Kidney (tissue), 14 donors: Measurements from ENCODE around the gene HLA-DPB1. TPM values are rescaled to one million over a fixed set of nuclear protein-coding genes. Genes with fewer than 3 reads are reported as not detected.

Experiments
- DNase-seq, 5 donors: peaks; one replicate each; pipeline ENCODE4 v3.0.0-alpha.2; 2013 to 2020
- FAIRE-seq: peaks from 2 replicates; lab custom pipeline; 2012; peaks lifted over from hg19 to GRCh38; lab: Jason Lieb, UNC
- H3K27ac ChIP-seq, 2 donors: one replicate each; pipeline ENCODE4 v1.7.0; 2013; ENCODE audit warnings: low read depth in 2 of 2, low read length in 2 of 2, inconsistent platforms in 1 of 2
- H3K27me3 ChIP-seq: one replicate; pipeline ENCODE4 v1.7.1; 2013; ENCODE audit warnings: low read length, inconsistent platforms; ENCODE audit not compliant: control insufficient read depth, insufficient read depth
- H3K36me3 ChIP-seq, 3 donors: one replicate each; pipeline versions ENCODE4 v1.7.0 to v1.7.1; 2013; ENCODE audit warnings: low read length in 3 of 3, control low read depth in 1 of 3, inconsistent platforms in 1 of 3; ENCODE audit not compliant: insufficient read depth in 3 of 3, control insufficient read depth in 2 of 3
- H3K4me1 ChIP-seq, 3 donors: one replicate each; pipeline versions ENCODE4 v1.7.0 to v1.7.1; 2013; ENCODE audit warnings: low read length in 3 of 3, inconsistent platforms in 1 of 3, low read depth in 1 of 3; ENCODE audit not compliant: control insufficient read depth in 2 of 3, insufficient read depth in 2 of 3
- H3K4me3 ChIP-seq, 3 donors: one replicate each; pipeline versions ENCODE4 v1.7.0 to v1.8.1; 2013; ENCODE audit warnings: low read length in 3 of 3, control low read depth in 1 of 3, inconsistent platforms in 1 of 3
- H3K9ac ChIP-seq, 3 donors: one replicate each; pipeline versions ENCODE4 v1.7.0 to v1.7.1; 2013; ENCODE audit warnings: low read length in 3 of 3, control low read depth in 1 of 3, inconsistent platforms in 1 of 3
- H3K9me3 ChIP-seq, 3 donors: one replicate each; pipeline versions ENCODE4 v1.7.0 to v1.7.1; 2013; ENCODE audit warnings: low read length in 3 of 3, control low read depth in 1 of 3, inconsistent platforms in 1 of 3; ENCODE audit not compliant: control insufficient read depth in 2 of 3, insufficient read depth in 1 of 3
- CTCF ChIP-seq: IDR thresholded peaks from 3 replicates; pipeline ENCODE4 v1.5.1; 2012; ENCODE audit warnings: mild to moderate bottlenecking, moderate library complexity, borderline replicate concordance; ENCODE audit not compliant: insufficient read depth; ENCODE audit errors: extremely low read depth
- intact Hi-C: fragments of 100-400 bp; cut with DNase I; formaldehyde crosslinking; loops from one replicate; pipeline ENCODE4 v1.11.1; 2022
- polyA plus RNA-seq: library from polyadenylated mRNA; stranded (reverse); fragments of 350-450 nt; fragmentation: Illumina TruSeq; extraction: RNeasy Lipid Tissue Mini Kit (QIAGEN cat#74804); gene quantifications from one replicate; pipeline ENCODE4 v1.2.3, GENCODE V29; 2014; ENCODE audit warnings: low read depth, low replicate concordance; ENCODE audit not compliant: insufficient read depth
- total RNA-seq: library from RNA; stranded (reverse); fragmentation: NEBNext Ultra II Directional; extraction: Animal tissue kit (Norgen Biotek cat#: 25700); gene quantifications from one replicate; pipeline ENCODE4 v1.2.1, GENCODE V29; 2021
- donor health status: control.
- donor health status: control.
- donor health status: control.
- donor health status: control.
- donor health status: control.
- donor health status: DM: yes; HTN: yes; CAD: no.
- donor health status: Normal renal cell carcinoma (clear cell type).

Gene HLA-DPB1
- total and polyA plus RNA-seq, 2 donors from 2014 or later, result 141 to 181 TPM

GRCh38 chr6:33078919-33079521 lies 3.2 kb downstream of the HLA-DPB1 start:
- TF ChIP-seq CTCF, result no peak
- Histone ChIP-seq H3K4me1 (peaks cover 0 to 4% (median 0%) of the 10 kb centered on the region in 3 donors), H3K9me3 (no peaks in the 10 kb centered on the region), H3K36me3 (no peaks in the 10 kb centered on the region), H3K27me3 (no peaks in the 10 kb centered on the region), H3K27ac (no peak overlapping the region), H3K4me3 (no peak overlapping the region), H3K9ac (no peak overlapping the region)
- DNase-seq (no peak), FAIRE-seq (no peak)
- intact Hi-C loops, result no loop called here

GRCh38 chr6:33079580-33079979 lies 3.8 kb downstream of the HLA-DPB1 start:
- no peak overlapping the region for H3K27ac ChIP-seq
- H3K4me3 ChIP-seq, result no peak overlapping the region
- peaks cover 0 to 4% (median 0%) of the 10 kb centered on the region in 3 donors for H3K4me1 ChIP-seq
- no peaks in the 10 kb centered on the region for H3K27me3 ChIP-seq
- no peak overlapping the region for H3K9ac ChIP-seq
- no peak for TF ChIP-seq CTCF
- H3K9me3 ChIP-seq, result no peaks in the 10 kb centered on the region
- DNase-seq (no peak), FAIRE-seq (no peak)
- H3K36me3 ChIP-seq, result no peaks in the 10 kb centered on the region
- intact Hi-C loops, result no loop called here

- Histone ChIP-seq H3K27me3 (no peaks in the 10 kb centered on the region), H3K9ac (peak overlapping the region in 2 of 3 donors; percentile 14 to 21), H3K4me1 (peaks cover 0 to 4% (median 0%) of the 10 kb centered on the region in 3 donors), H3K36me3 (no peaks in the 10 kb centered on the region), H3K4me3 (peak overlapping the region; percentile 34 to 62 (median 54)), H3K27ac (peak overlapping the region; percentile 59 to 90), H3K9me3 (no peaks in the 10 kb centered on the region)
- FAIRE-seq (no peak), DNase-seq (peak; percentile 85 to 90 (median 86))
- intact Hi-C loops, result loop anchor here (5.0 kb wide), 1 partner anchor 63 kb away; no protein-coding TSS in a partner anchor
- no peak for TF ChIP-seq CTCF
These were observed 4.6 kb downstream of the HLA-DPB1 start for GRCh38 chr6:33080127-33081089.
